GM19240 (cell line): ENCODE results near the gene CSNK1D.
"Not testable (repeated sequence)": the region's sequence is repeated elsewhere in the genome, so short reads cannot be mapped to it uniquely, and the experiment has no call there.

Experiments used
- DNase-seq: peaks from one replicate; pipeline ENCODE4 v3.0.0; 2011; ENCODE audit warnings: low spot score; ENCODE audit not compliant: insufficient read length

CSNK1D gene

GRCh38 chr17:82195675-82196672 lies 77.5 kb downstream of the CSNK1D start:
- DNase-seq = no peak

- no peak for DNase-seq
Measured at GRCh38 chr17:82194765-82195164, 78.7 kb downstream of the CSNK1D start.

DNA sequence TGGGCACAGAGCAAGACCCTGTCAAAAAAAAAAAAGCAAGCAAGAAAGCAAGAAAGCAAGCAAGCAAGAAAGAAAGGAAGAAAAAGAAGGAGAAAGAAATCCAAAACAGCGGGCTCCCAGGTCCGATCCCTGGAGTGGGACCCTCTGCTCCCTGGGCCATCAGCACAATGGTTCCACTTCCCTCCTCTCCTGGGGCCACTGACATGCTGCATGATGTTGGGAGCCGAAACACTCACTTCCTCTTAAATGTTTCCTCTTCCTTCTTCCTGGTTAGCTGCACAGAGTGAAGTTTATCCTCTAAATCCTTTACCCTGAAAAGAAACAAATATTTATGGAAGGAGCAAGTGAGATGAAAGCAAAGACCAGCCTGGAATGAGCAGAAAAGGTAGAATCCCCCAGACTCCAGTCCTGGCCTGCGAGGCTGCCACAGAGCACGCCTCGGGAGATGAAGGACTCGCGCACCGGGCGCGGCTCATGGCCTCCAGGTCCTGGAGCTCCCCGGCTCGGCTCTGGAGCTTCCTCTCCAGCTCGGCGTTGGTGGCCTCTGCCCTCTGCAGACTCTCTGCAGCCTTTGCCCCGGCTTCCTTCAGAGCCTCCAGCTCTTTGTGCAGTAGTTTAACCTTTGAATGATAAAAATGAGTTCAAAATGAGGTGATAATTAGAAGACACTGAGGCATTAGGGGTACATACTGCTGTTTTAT lies 79.8 kb downstream of the CSNK1D start:
- DNase-seq = no peak

- DNase-seq = not testable (repeated sequence)
Measured at GRCh38 chr17:82193050-82193449, 80.5 kb downstream of the CSNK1D start.
